ENCODE data around the gene SNX9. TPM values are rescaled to one million over a fixed set of nuclear protein-coding genes. Genes with fewer than 3 reads are reported as not detected.

Gene SNX9
- total and polyA plus RNA-seq, 2 donors (not counting 1 experiment from before 2014, with no cell fraction given): 56.8 to 117 TPM

- peaks cover 15% of the 10 kb centered on the region for H3K4me1 ChIP-seq (ENCODE audit: control insufficient read depth, extremely low read depth, insufficient read depth, low read length)
- H3K9ac ChIP-seq (ENCODE audit: insufficient read depth, low read length): no peak overlapping the region
- H3K4me3 ChIP-seq (replicated peaks in 1 of 4; ENCODE audit: control extremely low read depth in 1 of 4, insufficient read depth in 1 of 4, low read depth in 3 of 4, low read length in 4 of 4): no peak overlapping the region
- no peaks in the 10 kb centered on the region for H4K20me1 ChIP-seq (ENCODE audit: control insufficient read depth, extremely low read depth, insufficient read depth, low read length)
- no peaks in the 10 kb centered on the region for H3K36me3 ChIP-seq (ENCODE audit: control insufficient read depth, insufficient read depth, low read length)
- H3K79me2 ChIP-seq (ENCODE audit: control insufficient read depth, insufficient read depth, low read length): no peaks in the 10 kb centered on the region
- H2AFZ ChIP-seq (ENCODE audit: low read length): no peak overlapping the region
- H3K27ac ChIP-seq (ENCODE audit: insufficient read depth, low read length): peak overlapping the region; percentile 75
- DNase-seq (ENCODE audit: low read depth in 2 of 2): no peak
- H3K4me2 ChIP-seq (ENCODE audit: extremely low read depth, insufficient read depth, low read length): peak overlapping the region; percentile 78
- H3K9me3 ChIP-seq (ENCODE audit: control insufficient read depth, insufficient read depth, low read depth, low read length): no peaks in the 10 kb centered on the region
- TF ChIP-seq EZH2 (IDR thresholded peaks at IDR 0.05; ENCODE audit: low read length, missing control alignments): no peak
- no peak for TF ChIP-seq CTCF (conservative IDR thresholded peaks at IDR 0.05 in 1 of 2, IDR thresholded peaks at IDR 0.05 in 1 of 2; ENCODE audit: low read depth in 1 of 2, low read length in 2 of 2)
- no peaks in the 10 kb centered on the region for H3K27me3 ChIP-seq (ENCODE audit: control insufficient read depth, insufficient read depth, low read length)
Measured at GRCh38 chr6:157812425-157813171, 10.4 kb upstream of the SNX9 start.

- no peaks in the 10 kb centered on the region for H3K27me3 ChIP-seq (ENCODE audit: control insufficient read depth, insufficient read depth, low read length)
Measured at GRCh38 chr6:157813191-157813590, 9.9 kb upstream of the SNX9 start.

More at GRCh38 chr6:157813191-157813590, 9.9 kb upstream of the SNX9 start:
- peak overlapping the region; percentile 75 for H3K27ac ChIP-seq (ENCODE audit: insufficient read depth, low read length)
- H3K79me2 ChIP-seq (ENCODE audit: control insufficient read depth, insufficient read depth, low read length): no peaks in the 10 kb centered on the region
- no peaks in the 10 kb centered on the region for H3K9me3 ChIP-seq (ENCODE audit: control insufficient read depth, insufficient read depth, low read depth, low read length)
- H3K9ac ChIP-seq (ENCODE audit: insufficient read depth, low read length): no peak overlapping the region
- H3K4me2 ChIP-seq (ENCODE audit: extremely low read depth, insufficient read depth, low read length): peak overlapping the region; percentile 78
- peak overlapping the region; percentile 33 for H2AFZ ChIP-seq (ENCODE audit: low read length)
- H4K20me1 ChIP-seq (ENCODE audit: control insufficient read depth, extremely low read depth, insufficient read depth, low read length): no peaks in the 10 kb centered on the region
- peak; percentile 53 to 64 for DNase-seq (ENCODE audit: low read depth in 2 of 2)
- H3K36me3 ChIP-seq (ENCODE audit: control insufficient read depth, insufficient read depth, low read length): no peaks in the 10 kb centered on the region
- peak overlapping the region in 1 of 4 experiments; percentile 31 for H3K4me3 ChIP-seq (replicated peaks in 1 of 4; ENCODE audit: control extremely low read depth in 1 of 4, insufficient read depth in 1 of 4, low read depth in 3 of 4, low read length in 4 of 4)
- H3K4me1 ChIP-seq (ENCODE audit: control insufficient read depth, extremely low read depth, insufficient read depth, low read length): peaks cover 15% of the 10 kb centered on the region
- no peak for TF ChIP-seq CTCF (conservative IDR thresholded peaks at IDR 0.05 in 1 of 2, IDR thresholded peaks at IDR 0.05 in 1 of 2; ENCODE audit: low read depth in 1 of 2, low read length in 2 of 2)

Data from fibroblast of lung (primary cell).